ENCODE results near the gene INTS7.
"Not testable (repeated sequence)": the region's sequence is repeated elsewhere in the genome, so short reads cannot be mapped to it uniquely, and the experiment has no call there.

The INTS7 gene

GRCh38 chr1:212030936-212031528 lies 4.3 kb downstream of the INTS7 start:
- FAIRE-seq: no peak
- no peak for DNase-seq (ENCODE audit: insufficient read length)
- TF ChIP-seq POLR2AphosphoS5 (IDR thresholded peaks at IDR 0.05; ENCODE audit: low read depth, low read length): no peak
- no peak for TF ChIP-seq POLR2A (IDR thresholded peaks at IDR 0.05; ENCODE audit: low read depth, low read length)
- TF ChIP-seq TAF1 (IDR thresholded peaks at IDR 0.05; ENCODE audit: borderline replicate concordance, low read depth, low read length): no peak

DNA sequence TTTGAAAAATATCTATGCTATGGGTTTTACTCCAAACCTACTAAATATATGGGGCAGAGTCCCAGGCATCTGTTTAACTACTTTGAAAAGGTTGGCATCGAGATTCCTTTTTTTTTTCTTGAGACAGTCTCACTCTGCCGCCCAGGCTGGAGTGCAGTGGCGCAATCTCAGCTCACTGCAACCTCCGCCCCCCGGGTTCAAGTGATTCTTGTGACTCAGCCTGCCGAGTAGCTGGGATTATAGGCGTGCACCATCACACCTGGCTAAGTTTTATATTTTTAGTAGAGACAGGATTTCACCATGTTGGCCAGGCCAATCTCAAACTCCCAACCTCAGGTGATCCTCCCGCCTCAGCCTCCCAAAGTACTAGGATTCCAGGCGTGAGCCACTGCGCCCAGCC lies 7.6 kb downstream of the INTS7 start:
- DNase-seq (ENCODE audit: insufficient read length); FAIRE-seq: not testable (repeated sequence)

DNA sequence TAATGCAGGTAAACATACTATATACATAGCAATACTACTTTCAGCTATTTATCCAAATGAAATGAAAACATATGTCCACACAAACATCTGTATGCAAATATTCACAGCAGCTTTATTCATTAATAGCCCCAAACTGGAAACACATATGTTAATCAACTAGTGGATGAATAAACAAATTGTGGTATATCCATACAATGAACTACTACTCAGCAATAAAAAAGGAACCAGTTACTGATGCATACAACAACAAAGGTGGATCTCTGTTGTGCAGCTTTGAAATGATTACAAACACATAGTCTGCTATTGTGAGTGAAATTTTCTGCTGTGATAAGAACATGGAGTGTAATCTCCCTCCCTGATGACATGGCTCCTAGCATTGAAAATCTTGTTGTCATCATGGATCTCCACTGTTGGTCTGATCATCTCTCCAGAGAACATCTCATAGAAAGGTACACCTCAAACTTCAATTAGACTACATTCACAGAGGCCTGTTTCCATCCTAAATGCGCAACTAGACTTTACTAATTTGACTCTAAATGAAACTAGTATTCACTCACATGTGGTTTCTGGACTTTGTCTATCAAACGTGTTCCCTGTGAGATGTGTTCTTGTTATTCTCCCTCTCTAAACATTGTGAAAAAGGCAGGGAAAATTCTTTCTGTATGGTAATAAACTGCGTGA lies 10.7 kb downstream of the INTS7 start:
- no peak for DNase-seq (ENCODE audit: insufficient read length)
- no peak for TF ChIP-seq POLR2A (IDR thresholded peaks at IDR 0.05; ENCODE audit: low read depth, low read length)
- no peak for FAIRE-seq

DNA sequence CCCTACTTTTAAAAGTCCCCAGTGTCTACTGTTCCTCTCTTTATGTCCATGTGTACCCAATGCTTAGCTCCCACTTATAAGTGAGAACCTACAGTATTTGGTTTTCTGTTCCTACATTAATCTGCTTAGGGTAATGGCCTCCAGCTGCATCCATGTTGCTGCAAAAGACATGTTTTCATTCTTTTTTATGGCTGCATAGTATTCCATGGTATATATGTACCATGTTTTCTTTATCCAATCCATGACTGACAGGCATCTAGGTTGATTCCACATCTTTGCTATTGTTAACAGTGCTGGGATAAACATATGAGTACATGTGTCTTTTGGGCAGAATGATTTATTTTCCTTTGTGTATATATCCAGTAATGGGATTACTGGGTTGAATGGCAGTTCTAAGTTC lies 12.4 kb downstream of the INTS7 start:
- DNase-seq (ENCODE audit: insufficient read length); FAIRE-seq: not testable (repeated sequence)

DNA sequence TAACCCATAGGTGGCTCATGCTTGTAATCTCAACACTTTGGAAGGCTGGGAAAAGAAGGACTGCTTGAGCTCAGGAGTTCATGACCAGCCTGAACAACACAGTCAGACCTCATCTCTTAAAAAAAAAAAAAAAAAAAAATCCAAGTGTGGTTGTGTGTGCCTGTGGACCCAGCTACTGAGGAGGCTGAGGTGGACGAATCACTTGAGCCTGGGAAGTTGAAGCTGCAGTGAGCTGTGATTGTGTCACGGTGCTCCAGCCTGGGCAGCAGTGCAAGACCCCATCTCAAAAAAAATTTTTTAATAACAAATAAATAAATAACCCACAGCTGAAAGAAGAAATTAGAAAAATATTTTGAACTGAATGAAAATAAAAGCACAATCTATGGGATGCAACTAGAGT lies 13.8 kb downstream of the INTS7 start:
- FAIRE-seq: no peak
- TF ChIP-seq POLR2A (IDR thresholded peaks at IDR 0.05; ENCODE audit: low read depth, low read length) (no peak), POLR2AphosphoS5 (IDR thresholded peaks at IDR 0.05; ENCODE audit: low read depth, low read length) (no peak), TAF1 (IDR thresholded peaks at IDR 0.05; ENCODE audit: borderline replicate concordance, low read depth, low read length) (no peak)

DNA sequence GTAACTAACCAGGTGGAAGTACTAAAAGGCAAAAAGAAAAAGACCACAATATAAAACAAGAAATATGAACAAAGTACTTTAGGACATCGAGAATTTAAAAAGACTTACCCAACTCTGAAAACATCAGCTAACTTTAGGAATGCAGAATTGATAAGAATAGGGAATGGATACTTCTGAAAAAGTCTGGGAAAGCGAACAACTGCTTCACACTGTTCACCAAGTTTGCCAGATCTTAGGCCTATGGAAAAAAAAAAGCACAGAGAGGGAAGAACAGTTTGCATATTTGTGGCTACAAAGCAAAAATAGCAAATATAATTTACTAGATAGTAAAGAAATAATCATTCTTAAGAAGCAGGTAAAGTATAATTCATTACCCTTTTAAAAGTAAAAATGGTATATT lies 14.4 kb downstream of the INTS7 start:
- TF ChIP-seq POLR2A (IDR thresholded peaks at IDR 0.05; ENCODE audit: low read depth, low read length): no peak
- TF ChIP-seq POLR2AphosphoS5 (IDR thresholded peaks at IDR 0.05; ENCODE audit: low read depth, low read length): no peak
- TF ChIP-seq TAF1 (IDR thresholded peaks at IDR 0.05; ENCODE audit: borderline replicate concordance, low read depth, low read length): no peak
- no peak for FAIRE-seq
- DNase-seq (ENCODE audit: insufficient read length): no peak

More for the DNA sequence above, 13.8 kb downstream of the INTS7 start:
- DNase-seq (ENCODE audit: insufficient read length): no peak

DNA sequence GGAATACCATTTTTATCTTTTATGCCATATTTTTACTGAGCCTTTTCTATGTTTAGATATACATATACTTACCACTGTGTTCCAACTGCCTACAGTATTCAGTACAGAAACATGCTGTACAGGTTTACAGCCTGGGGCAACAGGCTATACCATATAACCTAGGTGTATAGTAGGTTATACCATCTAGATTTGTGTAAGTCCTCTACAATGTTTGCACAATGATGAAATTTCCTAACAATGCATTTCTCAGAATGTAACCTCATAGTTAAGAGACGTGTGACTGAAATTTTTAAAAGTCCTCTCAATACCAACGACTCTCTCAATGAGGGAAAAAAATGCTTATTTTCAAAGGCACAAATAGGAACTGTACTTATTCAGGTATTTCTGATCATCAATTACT lies 21.7 kb downstream of the INTS7 start:
- DNase-seq (ENCODE audit: insufficient read length): no peak
- no peak for FAIRE-seq
- TF ChIP-seq POLR2AphosphoS5 (IDR thresholded peaks at IDR 0.05; ENCODE audit: low read depth, low read length) (no peak), TAF1 (IDR thresholded peaks at IDR 0.05; ENCODE audit: borderline replicate concordance, low read depth, low read length) (no peak), POLR2A (IDR thresholded peaks at IDR 0.05; ENCODE audit: low read depth, low read length) (no peak)

- no peak for TF ChIP-seq POLR2AphosphoS5 (IDR thresholded peaks at IDR 0.05; ENCODE audit: low read depth, low read length)
- no peak for TF ChIP-seq POLR2A (IDR thresholded peaks at IDR 0.05; ENCODE audit: low read depth, low read length)
- DNase-seq (ENCODE audit: insufficient read length) (no peak), FAIRE-seq (peak; percentile 85)
Measured at GRCh38 chr1:212012034-212012740, 23.2 kb downstream of the INTS7 start.

DNA sequence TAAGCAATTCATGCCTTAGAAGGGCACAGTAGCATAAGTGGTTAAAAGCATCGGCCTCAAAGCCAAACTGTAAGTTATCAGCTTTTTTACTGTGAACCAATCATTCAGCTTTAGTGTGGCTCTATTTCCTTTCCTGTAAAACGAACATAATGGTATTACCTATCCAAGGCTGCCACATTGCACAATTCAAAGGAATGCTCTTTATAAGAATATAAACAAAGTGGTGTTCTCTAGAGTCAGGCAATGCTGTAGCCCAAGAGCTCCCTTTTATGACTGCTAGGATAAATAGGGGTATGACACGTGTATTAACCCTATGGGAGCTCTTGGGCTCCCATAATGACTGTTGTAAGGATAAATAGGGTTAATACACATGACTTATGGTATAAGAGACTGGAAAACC lies 25.4 kb downstream of the INTS7 start:
- no peak for FAIRE-seq

DNA sequence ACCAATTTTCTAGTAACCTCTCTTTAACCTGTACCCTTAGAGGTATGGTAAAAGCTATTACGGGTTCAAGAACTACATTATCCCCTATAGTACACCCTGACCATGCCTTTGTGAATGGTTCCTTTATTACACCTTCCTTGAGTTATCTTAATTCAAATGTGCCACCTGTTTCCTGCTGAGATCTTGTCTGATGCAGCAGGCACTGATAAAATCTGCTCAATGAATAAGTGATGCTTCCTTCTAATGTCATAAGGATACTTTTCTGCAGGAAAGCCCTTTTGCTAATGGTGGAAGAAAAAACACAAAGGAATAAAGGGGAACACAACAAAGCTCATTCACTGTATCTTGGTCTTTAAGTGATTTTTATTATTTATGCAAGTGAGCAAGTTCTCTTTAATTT lies 25.8 kb downstream of the INTS7 start:
- TF ChIP-seq POLR2AphosphoS5 (IDR thresholded peaks at IDR 0.05; ENCODE audit: low read depth, low read length): no peak
- TF ChIP-seq TAF1 (IDR thresholded peaks at IDR 0.05; ENCODE audit: borderline replicate concordance, low read depth, low read length): no peak
- TF ChIP-seq POLR2A (IDR thresholded peaks at IDR 0.05; ENCODE audit: low read depth, low read length): no peak
- no peak for FAIRE-seq
- no peak for DNase-seq (ENCODE audit: insufficient read length)

More for the DNA sequence above, 25.4 kb downstream of the INTS7 start:
- DNase-seq (ENCODE audit: insufficient read length): no peak
- TF ChIP-seq TAF1 (IDR thresholded peaks at IDR 0.05; ENCODE audit: borderline replicate concordance, low read depth, low read length) (no peak), POLR2AphosphoS5 (IDR thresholded peaks at IDR 0.05; ENCODE audit: low read depth, low read length) (no peak), POLR2A (IDR thresholded peaks at IDR 0.05; ENCODE audit: low read depth, low read length) (no peak)

GRCh38 chr1:212007886-212008285 lies 27.5 kb downstream of the INTS7 start:
- no peak for FAIRE-seq
- no peak for DNase-seq (ENCODE audit: insufficient read length)
- TF ChIP-seq POLR2AphosphoS5 (IDR thresholded peaks at IDR 0.05; ENCODE audit: low read depth, low read length) (no peak), TAF1 (IDR thresholded peaks at IDR 0.05; ENCODE audit: borderline replicate concordance, low read depth, low read length) (no peak), POLR2A (IDR thresholded peaks at IDR 0.05; ENCODE audit: low read depth, low read length) (no peak)

GRCh38 chr1:212007178-212007577 lies 28.2 kb downstream of the INTS7 start:
- FAIRE-seq (no peak), DNase-seq (ENCODE audit: insufficient read length) (no peak)
- TF ChIP-seq POLR2A (IDR thresholded peaks at IDR 0.05; ENCODE audit: low read depth, low read length): no peak
- no peak for TF ChIP-seq TAF1 (IDR thresholded peaks at IDR 0.05; ENCODE audit: borderline replicate concordance, low read depth, low read length)
- TF ChIP-seq POLR2AphosphoS5 (IDR thresholded peaks at IDR 0.05; ENCODE audit: low read depth, low read length): no peak
